SK-N-MC (cell line): ENCODE measurements around the gene MMP1.

Source experiments
- DNase-seq: peaks from one replicate; pipeline ENCODE4 v3.0.0-alpha.2; 2011; ENCODE audit warnings: low read depth, low spot score
- H3K27ac ChIP-seq: fragments of 200-600 bp; sonication (generic); 2 replicates; pipeline ENCODE4 v1.5.1; 2016; ENCODE audit warnings: mixed run types
- H3K36me3 ChIP-seq: fragments of 200-600 bp; sonication (generic); 2 replicates; pipeline ENCODE4 v1.6.1; 2017; ENCODE audit warnings: antibody characterized with exemption, low read length, mixed read lengths; ENCODE audit not compliant: insufficient read depth
- H3K4me3 ChIP-seq: fragments of 200-600 bp; sonication (generic); 2 replicates; pipeline ENCODE4 v1.5.1; 2016
- H3K9ac ChIP-seq: fragments of 200-600 bp; sonication (generic); 2 replicates; pipeline ENCODE4 v1.8.0; 2017; ENCODE audit warnings: mixed run types, mixed read lengths; ENCODE audit not compliant: insufficient read length
- H3K9me3 ChIP-seq: fragments of 200-600 bp; sonication (generic); 2 replicates; pipeline ENCODE4 v1.6.1; 2017; ENCODE audit warnings: low read depth, mild to moderate bottlenecking, antibody characterized with exemption, low read length, moderate library complexity, mixed read lengths
- EZH2 ChIP-seq: fragments of 200-600 bp; sonication (generic); IDR thresholded peaks from one replicate; pipeline ENCODE4 v1.6.1; 2017; ENCODE audit warnings: antibody characterized with exemption
- FOXP2 ChIP-seq: optimal IDR thresholded peaks from 2 replicates; pipeline ENCODE3; 2011; ENCODE audit warnings: mild to moderate bottlenecking, moderate library complexity; ENCODE audit not compliant: insufficient read depth; ENCODE audit errors: extremely low read length, control extremely low read depth
- POLR2AphosphoS5 ChIP-seq: IDR thresholded peaks from 2 replicates; pipeline ENCODE4 v1.6.1; 2012; ENCODE audit warnings: mild to moderate bottlenecking, low read depth, low read length, borderline replicate concordance

Gene MMP1

GRCh38 chr11:102813484-102813883 lies 15.5 kb upstream of the MMP1 start:
- Histone ChIP-seq H3K9ac (no peak overlapping the region), H3K27ac (no peak overlapping the region), H3K9me3 (no peaks in the 10 kb centered on the region), H3K4me3 (no peak overlapping the region), H3K36me3 (no peaks in the 10 kb centered on the region)
- DNase-seq = no peak
- TF ChIP-seq POLR2AphosphoS5 = no peak
- TF ChIP-seq EZH2 = no peak
- TF ChIP-seq FOXP2 = no peak

GRCh38 chr11:102812188-102812587 lies 14.2 kb upstream of the MMP1 start:
- Histone ChIP-seq H3K36me3 (no peaks in the 10 kb centered on the region), H3K27ac (no peak overlapping the region), H3K9me3 (no peaks in the 10 kb centered on the region), H3K9ac (no peak overlapping the region), H3K4me3 (0 out of 2 replicates have a peak overlapping the region, but pooled peaks have one; percentile 1)
- TF ChIP-seq POLR2AphosphoS5 = no peak
- TF ChIP-seq EZH2 = no peak
- no peak for TF ChIP-seq FOXP2
- DNase-seq = no peak

GRCh38 chr11:102810950-102811660 lies 13.1 kb upstream of the MMP1 start:
- Histone ChIP-seq H3K36me3 (no peaks in the 10 kb centered on the region), H3K9ac (peak overlapping the region; percentile 29), H3K27ac (no peak overlapping the region), H3K9me3 (no peaks in the 10 kb centered on the region), H3K4me3 (no peak overlapping the region)
- DNase-seq = peak; percentile 26
- TF ChIP-seq FOXP2 (no peak), POLR2AphosphoS5 (no peak)

- H3K36me3 ChIP-seq = no peaks in the 10 kb centered on the region
- H3K4me3 ChIP-seq = no peak overlapping the region
- DNase-seq = no peak
- no peaks in the 10 kb centered on the region for H3K9me3 ChIP-seq
- TF ChIP-seq EZH2 = no peak
- no peak for TF ChIP-seq FOXP2
- no peak for TF ChIP-seq POLR2AphosphoS5
- no peak overlapping the region for H3K27ac ChIP-seq
- no peak overlapping the region for H3K9ac ChIP-seq
These were observed 12.0 kb upstream of the MMP1 start for GRCh38 chr11:102809971-102810370.

GRCh38 chr11:102807921-102808320 lies 10.0 kb upstream of the MMP1 start:
- H3K9ac ChIP-seq = no peak overlapping the region
- no peak for DNase-seq
- H3K4me3 ChIP-seq = no peak overlapping the region
- H3K27ac ChIP-seq = no peak overlapping the region
- H3K9me3 ChIP-seq = no peaks in the 10 kb centered on the region
- H3K36me3 ChIP-seq = no peaks in the 10 kb centered on the region
- no peak for TF ChIP-seq POLR2AphosphoS5
- TF ChIP-seq FOXP2 = no peak

- H3K9ac ChIP-seq = no peak overlapping the region
- H3K9me3 ChIP-seq = no peaks in the 10 kb centered on the region
- H3K27ac ChIP-seq = no peak overlapping the region
- H3K4me3 ChIP-seq = no peak overlapping the region
- TF ChIP-seq POLR2AphosphoS5 (no peak), EZH2 (no peak), FOXP2 (no peak)
- no peaks in the 10 kb centered on the region for H3K36me3 ChIP-seq
- no peak for DNase-seq
These were observed 8.3 kb upstream of the MMP1 start for GRCh38 chr11:102806296-102806695.

- no peak for DNase-seq
- no peak for TF ChIP-seq FOXP2
- TF ChIP-seq POLR2AphosphoS5 = no peak
- Histone ChIP-seq H3K9ac (no peak overlapping the region), H3K9me3 (no peaks in the 10 kb centered on the region), H3K36me3 (no peaks in the 10 kb centered on the region), H3K27ac (no peak overlapping the region), H3K4me3 (no peak overlapping the region)
These were observed 4.4 kb upstream of the MMP1 start for GRCh38 chr11:102802341-102802740.

- no peak overlapping the region for H3K27ac ChIP-seq
- TF ChIP-seq POLR2AphosphoS5 (no peak), EZH2 (no peak), FOXP2 (no peak)
- no peak overlapping the region for H3K4me3 ChIP-seq
- H3K36me3 ChIP-seq = no peaks in the 10 kb centered on the region
- H3K9ac ChIP-seq = no peak overlapping the region
- no peaks in the 10 kb centered on the region for H3K9me3 ChIP-seq
- no peak for DNase-seq
These were observed 2.8 kb upstream of the MMP1 start for GRCh38 chr11:102800767-102801166.
